Gastroesophageal sphincter (tissue), 3 donors: ENCODE results near the gene NECTIN1.

ENCODE experiments used
- CTCF ChIP-seq, 4 experiments: fragments of 200-600 bp in 2 of 4; fragments of 450-650 bp in 2 of 4; sonication (generic) in 1 of 4; IDR thresholded peaks; one replicate each; pipeline ENCODE4 v1.5.1; 2017 to 2019; ENCODE audit warnings: antibody characterized with exemption in 4 of 4, mild to moderate bottlenecking in 2 of 4, moderate library complexity in 2 of 4
- EP300 ChIP-seq: sonication (generic); formaldehyde crosslinking; IDR thresholded peaks from one replicate; pipeline ENCODE4 v1.6.1; 2017; ENCODE audit warnings: antibody characterized with exemption, mild to moderate bottlenecking
- POLR2A ChIP-seq, 2 donors: fragments of 450-650 bp; IDR thresholded peaks; one replicate each; pipeline ENCODE4 v1.6.1; 2017; ENCODE audit warnings: antibody characterized with exemption in 2 of 2, mild to moderate bottlenecking in 2 of 2, moderate library complexity in 1 of 2
- POLR2AphosphoS5 ChIP-seq: sonication (generic); formaldehyde crosslinking; IDR thresholded peaks from one replicate; pipeline ENCODE4 v1.6.1; 2017; ENCODE audit warnings: antibody characterized with exemption

- TF ChIP-seq POLR2A (IDR thresholded peaks at IDR 0.05) (no peak), CTCF (IDR thresholded peaks at IDR 0.05) (no peak), POLR2AphosphoS5 (no peak), EP300 (no peak)
Observed at GRCh38 chr11:119683783-119684182, 45.2 kb downstream of the NECTIN1 start.
